Measurements from ENCODE around the gene NYNRIN.

The NYNRIN gene

DNA sequence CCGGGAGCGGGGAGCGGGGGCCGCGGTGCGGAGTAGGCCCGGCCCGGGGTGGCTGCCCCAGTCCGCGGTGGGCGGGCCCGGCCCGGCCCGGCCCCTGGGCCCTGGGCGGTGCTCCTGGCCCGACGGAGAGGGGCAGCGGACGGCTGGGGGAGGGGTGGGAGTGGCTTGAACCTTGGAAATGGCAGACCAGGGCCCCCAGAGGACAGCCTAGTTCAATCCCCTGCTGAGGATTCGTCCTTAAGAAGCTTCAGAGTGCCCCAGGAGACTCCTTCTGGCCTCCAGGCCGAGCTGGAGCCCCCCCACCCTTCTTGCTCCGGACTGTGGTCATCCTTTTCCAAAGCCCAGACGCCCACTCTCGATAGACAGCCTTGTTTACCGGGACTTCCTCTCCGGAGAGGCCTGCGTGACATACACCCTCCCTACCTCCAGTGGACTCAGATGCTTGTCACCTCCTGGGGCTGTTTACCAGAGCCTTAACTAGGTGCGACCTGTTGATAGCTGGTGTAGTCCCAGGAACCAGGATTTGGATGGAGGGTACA is 31.4 kb downstream of the NYNRIN start:
- ChIA-PET CTCF (interaction anchor here (0.9 to 33.5 kb wide), 11 partner anchors 11 to 195 kb away, joined by 3 to 1633 read pairs (median 73); partner anchors contain the start of genes ADCY4, CIDEB, DHRS1 and LTB4R), POLR2A (interaction anchor here (0.7 to 3.1 kb wide), 12 partner anchors 10 to 122 kb away, joined by 3 to 32 read pairs (median 5); partner anchors contain the start of genes LTB4R and SDR39U1)
- TF ChIP-seq, protein P1, sequence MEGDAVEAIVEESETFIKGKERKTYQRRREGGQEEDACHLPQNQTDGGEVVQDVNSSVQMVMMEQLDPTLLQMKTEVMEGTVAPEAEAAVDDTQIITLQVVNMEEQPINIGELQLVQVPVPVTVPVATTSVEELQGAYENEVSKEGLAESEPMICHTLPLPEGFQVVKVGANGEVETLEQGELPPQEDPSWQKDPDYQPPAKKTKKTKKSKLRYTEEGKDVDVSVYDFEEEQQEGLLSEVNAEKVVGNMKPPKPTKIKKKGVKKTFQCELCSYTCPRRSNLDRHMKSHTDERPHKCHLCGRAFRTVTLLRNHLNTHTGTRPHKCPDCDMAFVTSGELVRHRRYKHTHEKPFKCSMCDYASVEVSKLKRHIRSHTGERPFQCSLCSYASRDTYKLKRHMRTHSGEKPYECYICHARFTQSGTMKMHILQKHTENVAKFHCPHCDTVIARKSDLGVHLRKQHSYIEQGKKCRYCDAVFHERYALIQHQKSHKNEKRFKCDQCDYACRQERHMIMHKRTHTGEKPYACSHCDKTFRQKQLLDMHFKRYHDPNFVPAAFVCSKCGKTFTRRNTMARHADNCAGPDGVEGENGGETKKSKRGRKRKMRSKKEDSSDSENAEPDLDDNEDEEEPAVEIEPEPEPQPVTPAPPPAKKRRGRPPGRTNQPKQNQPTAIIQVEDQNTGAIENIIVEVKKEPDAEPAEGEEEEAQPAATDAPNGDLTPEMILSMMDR (IDR thresholded peaks at IDR 0.05; ENCODE audit: insufficient read depth, low read length, missing control alignments): no peak
- DNase-seq (ENCODE audit: low read depth, low spot score): no peak
- H3K4me3 ChIP-seq (ENCODE audit: low read depth, low read length): peak overlapping the region; percentile 88

DNA sequence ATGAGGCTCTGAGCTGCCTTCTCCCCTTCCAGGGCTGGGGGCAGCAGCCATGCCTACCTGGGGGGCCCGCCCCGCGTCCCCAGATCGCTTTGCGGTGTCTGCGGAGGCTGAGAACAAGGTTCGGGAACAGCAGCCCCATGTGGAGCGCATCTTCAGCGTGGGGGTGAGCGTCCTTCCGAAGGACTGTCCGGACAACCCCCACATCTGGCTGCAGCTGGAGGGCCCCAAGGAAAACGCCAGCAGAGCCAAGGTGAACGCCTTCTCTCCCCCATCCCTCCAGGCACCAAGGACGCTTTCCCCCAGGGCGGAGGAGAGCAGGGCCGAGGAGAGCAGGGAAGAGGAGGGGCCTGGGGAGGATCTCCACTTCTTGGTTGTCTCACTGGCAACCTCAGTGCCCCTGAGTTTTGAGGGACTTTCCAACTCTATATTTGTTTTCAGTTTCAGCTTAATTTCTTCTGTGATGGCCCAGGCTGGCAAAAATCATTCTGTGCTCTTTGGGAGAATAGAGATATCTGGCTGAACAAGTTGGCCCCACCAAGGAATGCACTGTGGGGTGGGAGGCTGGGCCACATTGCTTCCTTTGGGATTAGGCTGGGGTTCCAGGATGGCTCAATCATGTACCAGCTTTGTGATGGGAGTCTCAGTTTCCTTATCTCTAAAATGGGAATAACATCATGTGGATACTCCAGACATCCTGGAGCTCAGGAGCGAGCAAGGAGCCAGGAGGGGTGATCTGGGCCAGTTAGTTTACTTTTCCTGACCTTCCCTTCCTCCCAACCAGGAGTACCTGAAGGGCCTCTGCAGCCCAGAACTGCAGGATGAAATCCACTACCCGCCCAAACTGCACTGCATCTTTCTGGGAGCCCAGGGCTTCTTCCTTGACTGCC is 32.1 kb downstream of the NYNRIN start:
- DNase-seq (ENCODE audit: low read depth, low spot score): no peak
- ChIA-PET CTCF (interaction anchor here (0.8 to 33.5 kb wide), 28 partner anchors 11 to 374 kb away, joined by 3 to 1633 read pairs (median 6); partner anchors contain the start of genes ADCY4, CIDEB, DHRS1 and IPO4), POLR2A (interaction anchor here (0.8 to 3.1 kb wide), 14 partner anchors 9 to 189 kb away, joined by 3 to 32 read pairs (median 5); partner anchors contain the start of genes DHRS1, LTB4R, NOP9 and SDR39U1)
- H3K4me3 ChIP-seq (ENCODE audit: low read depth, low read length): peak overlapping the region; percentile 88
- TF ChIP-seq, protein P1 (IDR thresholded peaks at IDR 0.05; ENCODE audit: insufficient read depth, low read length, missing control alignments): no peak

DNA sequence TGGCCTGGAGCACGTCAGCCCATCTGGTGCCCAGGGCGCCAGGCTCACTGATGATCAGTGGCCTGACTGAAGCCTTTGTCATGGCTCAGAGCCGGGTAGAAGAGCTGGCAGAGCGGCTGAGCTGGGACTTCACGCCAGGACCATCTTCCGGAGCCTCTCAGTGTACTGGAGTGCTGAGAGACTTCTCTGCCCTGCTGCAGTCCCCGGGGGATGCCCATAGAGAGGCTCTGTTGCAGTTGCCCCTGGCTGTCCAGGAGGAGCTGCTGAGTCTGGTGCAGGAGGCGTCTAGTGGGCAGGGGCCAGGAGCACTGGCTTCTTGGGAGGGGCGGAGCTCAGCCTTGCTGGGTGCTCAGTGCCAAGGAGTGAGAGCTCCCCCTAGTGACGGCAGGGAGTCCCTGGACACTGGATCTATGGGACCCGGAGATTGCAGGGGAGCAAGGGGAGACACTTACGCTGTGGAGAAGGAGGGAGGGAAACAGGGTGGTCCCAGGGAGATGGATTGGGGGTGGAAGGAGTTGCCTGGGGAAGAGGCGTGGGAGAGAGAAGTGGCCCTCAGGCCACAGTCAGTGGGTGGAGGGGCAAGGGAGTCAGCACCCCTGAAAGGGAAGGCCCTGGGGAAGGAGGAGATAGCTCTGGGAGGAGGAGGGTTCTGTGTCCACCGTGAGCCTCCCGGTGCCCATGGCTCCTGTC is 32.9 kb downstream of the NYNRIN start:
- CTCF ChIA-PET: interaction anchor here (0.8 to 33.5 kb wide), 28 partner anchors 10 to 375 kb away, joined by 3 to 1633 read pairs (median 6); partner anchors contain the start of genes ADCY4, CIDEB, DHRS1 and IPO4
- H3K4me3 ChIP-seq (ENCODE audit: low read depth, low read length): peak overlapping the region; percentile 88
- peak; percentile 55 for DNase-seq (ENCODE audit: low read depth, low spot score)
- POLR2A ChIA-PET: interaction anchor here (0.7 to 3.1 kb wide), 11 partner anchors 8 to 380 kb away, joined by 3 to 32 read pairs (median 7); partner anchors contain the start of genes CARMIL3, DHRS1, NOP9 and SDR39U1
- TF ChIP-seq, protein P1 (IDR thresholded peaks at IDR 0.05; ENCODE audit: insufficient read depth, low read length, missing control alignments): peak; percentile 95

DNA sequence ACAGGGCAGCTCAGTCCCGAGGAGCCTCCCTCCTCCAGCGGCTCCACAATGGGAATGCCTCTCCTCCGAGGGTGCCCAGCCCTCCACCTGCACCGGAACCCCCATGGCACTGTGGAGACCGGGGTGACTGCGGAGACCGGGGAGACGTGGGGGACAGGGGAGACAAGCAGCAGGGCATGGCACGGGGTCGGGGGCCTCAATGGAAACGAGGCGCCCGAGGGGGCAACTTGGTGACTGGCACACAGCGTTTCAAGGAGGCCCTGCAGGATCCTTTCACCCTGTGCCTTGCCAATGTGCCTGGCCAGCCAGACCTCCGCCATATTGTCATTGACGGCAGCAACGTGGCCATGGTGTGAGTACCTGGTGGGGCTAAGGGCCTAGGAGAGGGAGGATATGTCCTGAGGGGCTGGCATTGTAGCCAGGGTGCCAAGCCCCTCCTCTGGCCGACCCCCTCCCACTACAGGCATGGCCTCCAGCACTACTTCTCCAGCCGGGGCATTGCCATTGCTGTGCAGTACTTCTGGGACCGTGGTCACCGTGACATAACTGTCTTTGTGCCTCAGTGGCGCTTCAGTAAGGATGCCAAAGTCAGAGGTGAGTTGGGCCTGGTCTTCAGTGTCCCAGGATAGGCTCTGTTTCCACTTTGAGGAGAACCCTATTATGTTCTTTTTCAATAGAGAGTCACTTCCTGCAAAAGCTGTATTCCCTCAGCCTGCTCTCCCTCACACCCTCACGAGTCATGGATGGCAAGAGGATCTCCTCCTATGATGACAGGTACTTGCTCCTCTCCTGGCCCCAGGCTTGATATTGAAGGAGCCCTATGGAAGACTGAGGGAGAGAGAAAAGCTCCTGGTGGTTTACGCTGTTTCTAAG is 33.7 kb downstream of the NYNRIN start:
- peak overlapping the region; percentile 88 for H3K4me3 ChIP-seq (ENCODE audit: low read depth, low read length)
- POLR2A ChIA-PET: interaction anchor here (0.7 to 3.1 kb wide), 10 partner anchors 7 to 381 kb away, joined by 3 to 25 read pairs (median 6); partner anchors contain the start of genes CARMIL3, DHRS1, NOP9 and SDR39U1
- TF ChIP-seq, protein P1 (IDR thresholded peaks at IDR 0.05; ENCODE audit: insufficient read depth, low read length, missing control alignments): no peak

DNA sequence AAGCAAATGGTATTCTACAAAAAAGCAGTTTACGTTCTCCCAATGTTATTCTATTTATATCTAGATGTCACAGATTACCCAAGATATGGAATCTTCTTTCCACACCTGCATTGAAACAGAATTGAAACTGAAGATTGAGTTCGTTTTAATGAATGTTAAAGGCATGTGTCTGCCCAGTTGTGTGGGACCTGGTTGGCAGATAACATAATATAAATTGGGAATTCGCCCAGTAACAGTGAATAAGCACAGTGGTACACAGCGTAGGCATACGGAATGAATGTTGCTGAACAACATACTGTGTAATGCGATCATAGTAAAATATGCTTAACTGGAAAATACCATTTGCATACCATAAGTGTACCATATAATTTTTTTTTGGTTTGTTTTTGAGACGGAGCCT is 35.2 kb downstream of the NYNRIN start:
- POLR2A ChIA-PET: interaction anchor here (1.0 to 1.1 kb wide), 2 partner anchors 68 to 102 kb away, joined by 3 read pairs; no protein-coding TSS in a partner anchor
- TF ChIP-seq, protein P1 (IDR thresholded peaks at IDR 0.05; ENCODE audit: insufficient read depth, low read length, missing control alignments): no peak
- no peak overlapping the region for H3K4me3 ChIP-seq (ENCODE audit: low read depth, low read length)
- no peak for DNase-seq (ENCODE audit: low read depth, low spot score)
- CTCF ChIA-PET: interaction anchor here (0.7 to 33.5 kb wide), 7 partner anchors 8 to 128 kb away, joined by 3 to 1633 read pairs (median 73); partner anchors contain the start of genes ADCY4, CIDEB, DHRS1 and LTB4R

More for the DNA sequence above, 33.7 kb downstream of the NYNRIN start:
- DNase-seq (ENCODE audit: low read depth, low spot score): no peak
- CTCF ChIA-PET: interaction anchor here (1.0 to 33.5 kb wide), 25 partner anchors 9 to 376 kb away, joined by 3 to 1633 read pairs (median 8); partner anchors contain the start of genes ADCY4, CIDEB, DHRS1 and LTB4R

All from AG04449 (cell line).